ENCODE data around the gene PTGER3. TPM values are rescaled to one million over a fixed set of nuclear protein-coding genes. Genes with fewer than 3 reads are reported as not detected.

The PTGER3 gene
- total RNA-seq, 1 experiment from 2014 or later = 0.09 TPM

DNA sequence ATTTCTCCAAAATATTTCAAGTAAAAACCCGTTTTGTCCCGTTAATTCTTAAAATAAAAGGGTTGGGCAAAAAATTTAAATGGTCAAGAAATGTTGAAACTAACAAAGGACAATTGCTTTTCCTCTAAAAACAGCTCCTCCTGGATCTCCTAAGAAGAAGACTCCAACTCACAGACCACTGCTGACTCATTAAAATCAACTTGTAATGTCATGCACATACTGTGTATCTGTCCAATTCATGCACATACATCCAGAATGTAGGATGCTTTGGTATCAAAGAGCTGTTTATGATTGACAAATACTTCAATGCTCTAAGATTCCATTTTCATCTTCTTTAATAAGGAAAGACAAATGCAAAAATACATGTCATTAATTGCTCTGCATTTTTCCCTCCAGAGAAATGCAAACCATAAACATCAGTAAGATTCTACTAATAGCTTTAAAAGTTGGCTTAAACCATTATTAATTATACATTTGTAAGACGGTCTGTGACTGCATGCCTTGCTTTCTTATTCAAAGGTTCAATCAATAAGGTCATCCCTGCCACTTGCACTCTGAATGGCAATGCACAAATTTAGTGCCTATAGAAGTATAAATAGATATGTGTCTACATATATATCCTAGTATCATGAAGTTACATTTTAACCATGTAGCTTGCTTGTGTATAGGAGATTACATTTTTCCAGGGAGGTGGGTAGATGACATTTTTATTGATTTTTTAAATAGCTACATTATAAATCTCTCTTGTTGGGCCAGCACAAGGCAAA lies 44.7 kb downstream of the PTGER3 start:
- Mint-ChIP-seq H3K4me3 (ENCODE audit: low read depth, unreplicated experiment) (no peak overlapping the region), H3K27me3 (ENCODE audit: unreplicated experiment) (no peaks in the 10 kb centered on the region), H3K27ac (ENCODE audit: unreplicated experiment) (no peak overlapping the region), H3K36me3 (ENCODE audit: insufficient read depth, unreplicated experiment) (no peaks in the 10 kb centered on the region), H3K9me3 (ENCODE audit: low read depth, unreplicated experiment) (no peaks in the 10 kb centered on the region), H3K4me1 (ENCODE audit: low read depth, unreplicated experiment) (no peaks in the 10 kb centered on the region)
- CTCF ChIA-PET = no interaction called here
- BruUV-seq (replicated peaks) = no TSS peak
- intact Hi-C loops (cut with micrococcal nuclease; ENCODE audit: unreplicated experiment) = no loop called here
- no peak for DNase-seq
- TF ChIP-seq, protein P1, sequence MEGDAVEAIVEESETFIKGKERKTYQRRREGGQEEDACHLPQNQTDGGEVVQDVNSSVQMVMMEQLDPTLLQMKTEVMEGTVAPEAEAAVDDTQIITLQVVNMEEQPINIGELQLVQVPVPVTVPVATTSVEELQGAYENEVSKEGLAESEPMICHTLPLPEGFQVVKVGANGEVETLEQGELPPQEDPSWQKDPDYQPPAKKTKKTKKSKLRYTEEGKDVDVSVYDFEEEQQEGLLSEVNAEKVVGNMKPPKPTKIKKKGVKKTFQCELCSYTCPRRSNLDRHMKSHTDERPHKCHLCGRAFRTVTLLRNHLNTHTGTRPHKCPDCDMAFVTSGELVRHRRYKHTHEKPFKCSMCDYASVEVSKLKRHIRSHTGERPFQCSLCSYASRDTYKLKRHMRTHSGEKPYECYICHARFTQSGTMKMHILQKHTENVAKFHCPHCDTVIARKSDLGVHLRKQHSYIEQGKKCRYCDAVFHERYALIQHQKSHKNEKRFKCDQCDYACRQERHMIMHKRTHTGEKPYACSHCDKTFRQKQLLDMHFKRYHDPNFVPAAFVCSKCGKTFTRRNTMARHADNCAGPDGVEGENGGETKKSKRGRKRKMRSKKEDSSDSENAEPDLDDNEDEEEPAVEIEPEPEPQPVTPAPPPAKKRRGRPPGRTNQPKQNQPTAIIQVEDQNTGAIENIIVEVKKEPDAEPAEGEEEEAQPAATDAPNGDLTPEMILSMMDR (IDR thresholded peaks at IDR 0.05; ENCODE audit: unreplicated experiment) = no peak

DNA sequence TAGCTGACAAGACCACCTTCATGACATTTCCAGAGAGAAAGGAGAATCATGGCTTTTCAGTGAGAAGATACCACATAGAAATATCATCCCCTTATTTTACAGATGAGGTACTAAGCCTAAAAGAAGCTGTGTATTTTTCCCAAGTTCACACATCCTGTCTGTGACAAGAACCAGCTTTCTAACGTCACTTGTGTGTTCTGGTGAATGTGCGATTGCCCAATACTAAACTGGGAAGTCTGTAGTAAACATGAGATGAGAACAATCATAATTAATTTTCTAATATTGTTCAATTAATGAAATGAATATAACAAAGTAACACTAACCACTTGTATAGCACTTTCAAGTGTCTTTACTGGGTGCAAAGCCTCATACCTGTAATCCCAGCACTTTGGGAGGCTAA lies 46.0 kb downstream of the PTGER3 start:
- Mint-ChIP-seq H3K27me3 (ENCODE audit: unreplicated experiment) (no peaks in the 10 kb centered on the region), H3K4me3 (ENCODE audit: low read depth, unreplicated experiment) (no peak overlapping the region), H3K4me1 (ENCODE audit: low read depth, unreplicated experiment) (no peaks in the 10 kb centered on the region), H3K36me3 (ENCODE audit: insufficient read depth, unreplicated experiment) (no peaks in the 10 kb centered on the region), H3K27ac (ENCODE audit: unreplicated experiment) (no peak overlapping the region), H3K9me3 (ENCODE audit: low read depth, unreplicated experiment) (no peaks in the 10 kb centered on the region)
- DNase-seq = no peak
- no TSS peak for BruUV-seq (replicated peaks)
- intact Hi-C loops (cut with micrococcal nuclease; ENCODE audit: unreplicated experiment) = no loop called here
- TF ChIP-seq, protein P1 (IDR thresholded peaks at IDR 0.05; ENCODE audit: unreplicated experiment) = no peak
- CTCF ChIA-PET = no interaction called here

DNA sequence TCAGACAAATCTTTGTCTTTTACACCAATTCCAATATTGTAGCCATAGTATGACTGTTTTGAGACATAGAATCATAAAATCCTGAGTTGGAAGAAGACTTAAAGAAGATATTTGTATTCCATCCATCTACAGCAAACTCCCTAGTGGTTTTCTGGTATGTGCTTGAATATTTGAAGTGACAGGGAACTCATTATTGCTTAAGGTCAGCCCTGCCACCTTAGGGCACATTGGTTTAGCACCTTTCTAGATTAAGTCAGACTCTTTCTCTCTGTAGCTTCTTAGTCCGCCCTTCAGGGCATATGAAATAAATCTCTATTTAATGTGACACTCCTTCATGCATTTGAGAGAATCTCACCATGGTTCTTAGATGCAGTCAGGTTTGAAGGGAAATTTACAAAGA lies 49.8 kb downstream of the PTGER3 start:
- CTCF ChIA-PET = no interaction called here
- no peak overlapping the region for H3K27ac Mint-ChIP-seq (ENCODE audit: unreplicated experiment)
- no peaks in the 10 kb centered on the region for H3K27me3 Mint-ChIP-seq (ENCODE audit: unreplicated experiment)
- H3K4me1 Mint-ChIP-seq (ENCODE audit: low read depth, unreplicated experiment) = no peaks in the 10 kb centered on the region
- H3K9me3 Mint-ChIP-seq (ENCODE audit: low read depth, unreplicated experiment) = no peaks in the 10 kb centered on the region
- H3K36me3 Mint-ChIP-seq (ENCODE audit: insufficient read depth, unreplicated experiment) = no peaks in the 10 kb centered on the region
- no peak for DNase-seq
- TF ChIP-seq, protein P1 (IDR thresholded peaks at IDR 0.05; ENCODE audit: unreplicated experiment) = no peak
- intact Hi-C loops (cut with micrococcal nuclease; ENCODE audit: unreplicated experiment) = no loop called here
- no TSS peak for BruUV-seq (replicated peaks)
- H3K4me3 Mint-ChIP-seq (ENCODE audit: low read depth, unreplicated experiment) = no peak overlapping the region

DNA sequence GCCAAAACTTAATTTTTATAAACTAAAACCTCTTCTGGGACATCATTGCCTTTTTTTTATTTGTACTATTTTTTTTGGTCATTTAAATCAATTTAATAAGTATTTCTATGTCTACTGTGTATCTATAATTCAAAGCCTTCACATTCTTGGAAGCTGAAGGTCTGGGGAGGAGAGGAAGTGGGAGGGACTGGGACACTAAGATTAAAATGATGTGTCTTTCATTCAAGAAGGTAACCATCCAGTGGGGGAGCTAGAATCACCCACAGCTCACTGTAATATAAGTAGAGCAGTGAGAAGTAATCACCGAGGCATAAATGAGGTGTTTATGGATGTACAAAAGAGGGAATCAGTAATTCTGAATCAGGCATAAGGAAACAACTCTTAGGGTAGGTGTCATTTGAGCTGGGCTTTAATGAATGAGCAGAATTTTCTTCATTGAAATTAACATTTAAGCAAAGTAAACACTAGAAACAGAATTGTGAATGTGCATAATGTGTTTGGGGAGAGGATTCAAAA lies 52.8 kb downstream of the PTGER3 start:
- Mint-ChIP-seq H3K27me3 (ENCODE audit: unreplicated experiment) (no peaks in the 10 kb centered on the region), H3K4me3 (ENCODE audit: low read depth, unreplicated experiment) (no peak overlapping the region), H3K36me3 (ENCODE audit: insufficient read depth, unreplicated experiment) (no peaks in the 10 kb centered on the region), H3K27ac (ENCODE audit: unreplicated experiment) (no peak overlapping the region), H3K9me3 (ENCODE audit: low read depth, unreplicated experiment) (no peaks in the 10 kb centered on the region), H3K4me1 (ENCODE audit: low read depth, unreplicated experiment) (no peaks in the 10 kb centered on the region)
- TF ChIP-seq, protein P1 (IDR thresholded peaks at IDR 0.05; ENCODE audit: unreplicated experiment) = no peak
- intact Hi-C loops (cut with micrococcal nuclease; ENCODE audit: unreplicated experiment) = no loop called here
- CTCF ChIA-PET = no interaction called here
- DNase-seq = no peak
- no TSS peak for BruUV-seq (replicated peaks)

All from Calu3 (cell line).